Measurements from ENCODE around the gene CHCHD6. TPM values are rescaled to one million over a fixed set of nuclear protein-coding genes. Genes with fewer than 3 reads are reported as not detected.

Gene CHCHD6
- total RNA-seq, 1 donor from 2014 or later = 15.7 TPM

- H3K4me3 Mint-ChIP-seq (ENCODE audit: low read depth) = no peak overlapping the region
- H3K27me3 Mint-ChIP-seq (ENCODE audit: low read depth) = no peaks in the 10 kb centered on the region
- H3K9me3 Mint-ChIP-seq = no peaks in the 10 kb centered on the region
- intact Hi-C loops (cut with micrococcal nuclease) = no loop called here
- no peaks in the 10 kb centered on the region for H3K4me1 Mint-ChIP-seq (ENCODE audit: low read depth)
- no peaks in the 10 kb centered on the region for H3K36me3 Mint-ChIP-seq (ENCODE audit: low read depth)
- H3K27ac Mint-ChIP-seq = no peak overlapping the region
- DNase-seq (ENCODE audit: low spot score) = no peak
Observed at GRCh38 chr3:126955004-126955790, 251.2 kb downstream of the CHCHD6 start.

- DNase-seq (ENCODE audit: low spot score) = no peak
- Mint-ChIP-seq H3K27me3 (ENCODE audit: low read depth) (no peaks in the 10 kb centered on the region), H3K9me3 (no peaks in the 10 kb centered on the region), H3K36me3 (ENCODE audit: low read depth) (no peaks in the 10 kb centered on the region), H3K4me1 (ENCODE audit: low read depth) (no peaks in the 10 kb centered on the region), H3K4me3 (ENCODE audit: low read depth) (no peak overlapping the region), H3K27ac (no peak overlapping the region)
- intact Hi-C loops (cut with micrococcal nuclease) = no loop called here
Observed at GRCh38 chr3:126956361-126956760, 252.3 kb downstream of the CHCHD6 start.

- H3K36me3 Mint-ChIP-seq (ENCODE audit: low read depth) = no peaks in the 10 kb centered on the region
- H3K4me3 Mint-ChIP-seq (ENCODE audit: low read depth) = no peak overlapping the region
- intact Hi-C loops (cut with micrococcal nuclease) = no loop called here
Observed at GRCh38 chr3:126956866-126957650, 253.0 kb downstream of the CHCHD6 start.

GRCh38 chr3:126957776-126958637 is 254.0 kb downstream of the CHCHD6 start:
- H3K4me3 Mint-ChIP-seq (ENCODE audit: low read depth) = no peak overlapping the region
- intact Hi-C loops (cut with micrococcal nuclease) = no loop called here
- DNase-seq (ENCODE audit: low spot score) = no peak
- H3K27me3 Mint-ChIP-seq (ENCODE audit: low read depth) = no peaks in the 10 kb centered on the region
- no peak overlapping the region for H3K27ac Mint-ChIP-seq
- no peaks in the 10 kb centered on the region for H3K9me3 Mint-ChIP-seq
- H3K4me1 Mint-ChIP-seq (ENCODE audit: low read depth) = no peaks in the 10 kb centered on the region
- H3K36me3 Mint-ChIP-seq (ENCODE audit: low read depth) = no peaks in the 10 kb centered on the region

More at GRCh38 chr3:126956866-126957650, 253.0 kb downstream of the CHCHD6 start:
- no peaks in the 10 kb centered on the region for H3K4me1 Mint-ChIP-seq (ENCODE audit: low read depth)
- H3K9me3 Mint-ChIP-seq = no peaks in the 10 kb centered on the region
- H3K27ac Mint-ChIP-seq = no peak overlapping the region
- no peaks in the 10 kb centered on the region for H3K27me3 Mint-ChIP-seq (ENCODE audit: low read depth)
- no peak for DNase-seq (ENCODE audit: low spot score)

- Mint-ChIP-seq H3K9me3 (no peaks in the 10 kb centered on the region), H3K4me3 (ENCODE audit: low read depth) (no peak overlapping the region), H3K27me3 (ENCODE audit: low read depth) (no peaks in the 10 kb centered on the region), H3K4me1 (ENCODE audit: low read depth) (no peaks in the 10 kb centered on the region), H3K27ac (no peak overlapping the region), H3K36me3 (ENCODE audit: low read depth) (no peaks in the 10 kb centered on the region)
- intact Hi-C loops (cut with micrococcal nuclease) = no loop called here
- no peak for DNase-seq (ENCODE audit: low spot score)
Observed at GRCh38 chr3:126958638-126959085, 254.6 kb downstream of the CHCHD6 start.

GRCh38 chr3:126959136-126959920 is 255.3 kb downstream of the CHCHD6 start:
- H3K4me1 Mint-ChIP-seq (ENCODE audit: low read depth) = no peaks in the 10 kb centered on the region
- no peak for DNase-seq (ENCODE audit: low spot score)
- no peak overlapping the region for H3K27ac Mint-ChIP-seq
- H3K27me3 Mint-ChIP-seq (ENCODE audit: low read depth) = no peaks in the 10 kb centered on the region
- H3K9me3 Mint-ChIP-seq = no peaks in the 10 kb centered on the region
- intact Hi-C loops (cut with micrococcal nuclease) = no loop called here
- H3K36me3 Mint-ChIP-seq (ENCODE audit: low read depth) = no peaks in the 10 kb centered on the region
- H3K4me3 Mint-ChIP-seq (ENCODE audit: low read depth) = no peak overlapping the region

- no peak for DNase-seq (ENCODE audit: low spot score)
Observed at GRCh38 chr3:126959921-126960603, 256.0 kb downstream of the CHCHD6 start.

GRCh38 chr3:126960604-126960995 is 256.6 kb downstream of the CHCHD6 start:
- intact Hi-C loops (cut with micrococcal nuclease) = no loop called here
- no peak overlapping the region for H3K4me3 Mint-ChIP-seq (ENCODE audit: low read depth)
- H3K27ac Mint-ChIP-seq = no peak overlapping the region
- H3K9me3 Mint-ChIP-seq = no peaks in the 10 kb centered on the region
- H3K27me3 Mint-ChIP-seq (ENCODE audit: low read depth) = no peaks in the 10 kb centered on the region
- H3K4me1 Mint-ChIP-seq (ENCODE audit: low read depth) = no peaks in the 10 kb centered on the region
- no peak for DNase-seq (ENCODE audit: low spot score)
- no peaks in the 10 kb centered on the region for H3K36me3 Mint-ChIP-seq (ENCODE audit: low read depth)

More at GRCh38 chr3:126959921-126960603, 256.0 kb downstream of the CHCHD6 start:
- Mint-ChIP-seq H3K4me1 (ENCODE audit: low read depth) (no peaks in the 10 kb centered on the region), H3K27ac (no peak overlapping the region), H3K36me3 (ENCODE audit: low read depth) (no peaks in the 10 kb centered on the region), H3K27me3 (ENCODE audit: low read depth) (no peaks in the 10 kb centered on the region), H3K4me3 (ENCODE audit: low read depth) (no peak overlapping the region), H3K9me3 (no peaks in the 10 kb centered on the region)
- intact Hi-C loops (cut with micrococcal nuclease) = no loop called here

- Mint-ChIP-seq H3K27ac (no peak overlapping the region), H3K4me3 (ENCODE audit: low read depth) (no peak overlapping the region), H3K4me1 (ENCODE audit: low read depth) (no peaks in the 10 kb centered on the region), H3K27me3 (ENCODE audit: low read depth) (no peaks in the 10 kb centered on the region), H3K36me3 (ENCODE audit: low read depth) (no peaks in the 10 kb centered on the region), H3K9me3 (no peaks in the 10 kb centered on the region)
- intact Hi-C loops (cut with micrococcal nuclease) = no loop called here
- DNase-seq (ENCODE audit: low spot score) = no peak
Observed at GRCh38 chr3:126961191-126961790, 257.3 kb downstream of the CHCHD6 start.

GRCh38 chr3:126961791-126962461 is 257.9 kb downstream of the CHCHD6 start:
- H3K4me1 Mint-ChIP-seq (ENCODE audit: low read depth) = no peaks in the 10 kb centered on the region
- H3K36me3 Mint-ChIP-seq (ENCODE audit: low read depth) = no peaks in the 10 kb centered on the region
- intact Hi-C loops (cut with micrococcal nuclease) = no loop called here
- no peaks in the 10 kb centered on the region for H3K27me3 Mint-ChIP-seq (ENCODE audit: low read depth)
- H3K27ac Mint-ChIP-seq = no peak overlapping the region
- H3K9me3 Mint-ChIP-seq = no peaks in the 10 kb centered on the region
- no peak for DNase-seq (ENCODE audit: low spot score)
- H3K4me3 Mint-ChIP-seq (ENCODE audit: low read depth) = no peak overlapping the region

- intact Hi-C loops (cut with micrococcal nuclease) = no loop called here
- Mint-ChIP-seq H3K36me3 (ENCODE audit: low read depth) (no peaks in the 10 kb centered on the region), H3K4me1 (ENCODE audit: low read depth) (no peaks in the 10 kb centered on the region), H3K27me3 (ENCODE audit: low read depth) (no peaks in the 10 kb centered on the region), H3K27ac (no peak overlapping the region), H3K9me3 (no peaks in the 10 kb centered on the region), H3K4me3 (ENCODE audit: low read depth) (no peak overlapping the region)
- no peak for DNase-seq (ENCODE audit: low spot score)
Observed at GRCh38 chr3:126962756-126963155, 258.7 kb downstream of the CHCHD6 start.

All from activated T-helper 2 cell treated with anti-CD3 and anti-CD28 coated beads, Interferon-gamma antibody, Interleukin-2, Interleukin-4, amounts not matched to agents 10 μg/mL and 5 μg/mL and 100 μg/mL, durations not matched to agents 14 hours and 24 hours and 36 hours (primary cell).